OCI-M2 (cell line): ENCODE results near the gene TSTD1.
"Not testable (repeated sequence)": the region's sequence is repeated elsewhere in the genome, so short reads cannot be mapped to it uniquely, and the experiment has no call there.

Experiments
- DNase-seq: peaks from one replicate; lab custom pipeline; 2025; ENCODE audit not compliant: unreplicated experiment; lab: John Stamatoyannopoulos, UW

The TSTD1 gene

GRCh38 chr1:161069241-161069640 lies 30.5 kb upstream of the TSTD1 start:
- no peak for DNase-seq

GRCh38 chr1:161068306-161069234 lies 29.8 kb upstream of the TSTD1 start:
- peak; percentile 4 for DNase-seq

GRCh38 chr1:161066694-161067093 lies 27.9 kb upstream of the TSTD1 start:
- no peak for DNase-seq

GRCh38 chr1:161065681-161066080 lies 26.9 kb upstream of the TSTD1 start:
- not testable (repeated sequence) for DNase-seq

- DNase-seq, result not testable (repeated sequence)
These were observed 25.2 kb upstream of the TSTD1 start for GRCh38 chr1:161063936-161064335.

GRCh38 chr1:161061419-161061818 lies 22.7 kb upstream of the TSTD1 start:
- DNase-seq, result no peak

- DNase-seq, result no peak
These were observed 20.5 kb upstream of the TSTD1 start for GRCh38 chr1:161059293-161059692.

GRCh38 chr1:161054805-161055204 lies 16.0 kb upstream of the TSTD1 start:
- DNase-seq, result no peak

- DNase-seq, result no peak
These were observed 15.5 kb upstream of the TSTD1 start for GRCh38 chr1:161054232-161054631.

- no peak for DNase-seq
These were observed 14.1 kb upstream of the TSTD1 start for GRCh38 chr1:161052899-161053298.

- no peak for DNase-seq
These were observed 12.5 kb upstream of the TSTD1 start for GRCh38 chr1:161051219-161051618.

- no peak for DNase-seq
These were observed 10.4 kb upstream of the TSTD1 start for GRCh38 chr1:161048949-161049722.

GRCh38 chr1:161047436-161048420 lies 9.0 kb upstream of the TSTD1 start:
- no peak for DNase-seq

GRCh38 chr1:161046605-161047228 lies 8.0 kb upstream of the TSTD1 start:
- no peak for DNase-seq

- peak; percentile 74 for DNase-seq
These were observed 7.2 kb upstream of the TSTD1 start, which contains the start of gene USF1 for GRCh38 chr1:161045736-161046604. Gene USF1 (minus strand): TSS chr1:161045977. CDS start chr1:161043275, 2,702 bp downstream.

GRCh38 chr1:161044908-161045735 lies 6.4 kb upstream of the TSTD1 start:
- DNase-seq, result no peak

- DNase-seq, result no peak
These were observed 5.8 kb upstream of the TSTD1 start for GRCh38 chr1:161044535-161044907.

GRCh38 chr1:161039546-161039945 lies 782 bp upstream of the TSTD1 start:
- DNase-seq, result no peak
